T follicular helper cell (primary cell): Measurements from ENCODE around the gene F5.

ENCODE experiments used
- DNase-seq: peaks from one replicate; pipeline ENCODE4 v3.0.0-alpha.2; 2020; ENCODE audit warnings: low read depth

Gene F5

GRCh38 chr1:169475806-169476387 is 110.4 kb downstream of the F5 start:
- DNase-seq, result no peak

GRCh38 chr1:169474302-169474995 is 111.8 kb downstream of the F5 start:
- no peak for DNase-seq

GRCh38 chr1:169473347-169473746 is 112.9 kb downstream of the F5 start:
- no peak for DNase-seq

- DNase-seq, result no peak
These were observed 113.5 kb downstream of the F5 start for GRCh38 chr1:169472738-169473137.

- DNase-seq, result no peak
These were observed 117.3 kb downstream of the F5 start for GRCh38 chr1:169468982-169469381.

GRCh38 chr1:169466259-169467230 is 119.7 kb downstream of the F5 start:
- no peak for DNase-seq

- no peak for DNase-seq
These were observed 121.0 kb downstream of the F5 start for GRCh38 chr1:169465281-169465680.
